HCT116 (cell line): ENCODE results near the gene TRIB2. TPM values are rescaled to one million over a fixed set of nuclear protein-coding genes. Genes with fewer than 3 reads are reported as not detected.

ENCODE experiments used
- ATAC-seq: fragments of 200-7000 bp; cut with Tn5 transposase; 2 replicates; pipeline ENCODE4 v1.9.1; 2020; ENCODE audit warnings: mild to moderate bottlenecking, moderate library complexity
- BruUV-seq: library from RNA; stranded (reverse); fragments of 400-500 nt; replicated peaks from 2 replicates; lab custom pipeline; 2021; lab: Mats Ljungman, UMichigan
- CTCF ChIA-PET: fragments of 300-600 bp; sonication (Branson Sonifier 250); formaldehyde crosslinking; loops from one replicate; lab custom pipeline; 2021; ENCODE audit warnings: antibody characterized with exemption; lab: Charles Lee
- POLR2A ChIA-PET: fragments of 300-600, 350-600 bp; sonication (Branson Sonifier 250); formaldehyde crosslinking; loops from one replicate; lab custom pipeline; 2021; ENCODE audit warnings: antibody characterized with exemption; lab: Charles Lee
- RAD21 ChIA-PET, 2 experiments: fragments of 300-600 bp; sonication (Branson Sonifier 250); formaldehyde crosslinking; loops; one replicate each; lab custom pipeline; 2023; ENCODE audit warnings: low total read pairs in 2 of 2; ENCODE audit not compliant: uncharacterized antibody in 2 of 2, unreplicated experiment in 2 of 2, low non-redundant PET in 1 of 2; lab: Charles Lee
- DNase-seq: peaks from one replicate; pipeline ENCODE4 v3.0.0-alpha.2; 2010; ENCODE audit warnings: low read depth, low spot score
- H2AFZ ChIP-seq: fragments of 200-600 bp; shearing (Covaris generic), sonication (generic); 2 replicates; pipeline ENCODE4 v1.6.1; 2017; ENCODE audit warnings: low read depth, mixed run types, mixed read lengths, antibody characterized with exemption, low read length; ENCODE audit not compliant: poor library complexity, severe bottlenecking
- H3K27ac ChIP-seq: 2 replicates; pipeline ENCODE4 v1.5.1; 2012; ENCODE audit warnings: low read depth, low read length
- H3K27me3 ChIP-seq: fragments of 200-600 bp; sonication (generic); 2 replicates; pipeline ENCODE4 v1.6.1; 2016; ENCODE audit warnings: mixed run types, low read length, mixed read lengths; ENCODE audit not compliant: insufficient read depth
- H3K36me3 ChIP-seq, 2 experiments: fragments of 200-500 bp in 1 of 2; fragments of 200-600 bp in 1 of 2; sonication (Bioruptor generic) in 1 of 2; sonication (generic) in 1 of 2; 2 replicates each; pipeline versions ENCODE4 v1.5.1 to v1.6.1; 2014 to 2016; ENCODE audit warnings: low read length in 2 of 2, inconsistent platforms in 1 of 2, mixed read lengths in 1 of 2, mixed run types in 1 of 2; ENCODE audit not compliant: insufficient read depth in 2 of 2, control insufficient read depth in 1 of 2
- H3K4me1 ChIP-seq, 2 experiments: fragments of 200-600 bp in 1 of 2; sonication (generic) in 1 of 2; 2 replicates each; pipeline versions ENCODE4 v1.5.1 to v1.6.1; 2012 to 2017; ENCODE audit warnings: low read length in 2 of 2, inconsistent platforms in 1 of 2, mild to moderate bottlenecking in 1 of 2, mixed read lengths in 1 of 2, mixed run types in 1 of 2, moderate library complexity in 1 of 2; ENCODE audit not compliant: insufficient read depth in 2 of 2, control insufficient read depth in 1 of 2
- H3K4me2 ChIP-seq: fragments of 200-600 bp; sonication (generic); 2 replicates; pipeline ENCODE4 v1.6.1; 2017; ENCODE audit warnings: mixed run types, low read length, mixed read lengths
- H3K4me3 ChIP-seq, 2 experiments: fragments of 200-600 bp in 1 of 2; sonication (generic) in 1 of 2; replicated peaks in 1 of 2; 2 replicates each; pipeline ENCODE4 v1.5.1; 2011 to 2016; ENCODE audit warnings: low read length in 2 of 2, control low read depth in 1 of 2, low read depth in 1 of 2, mild to moderate bottlenecking in 1 of 2, mixed read lengths in 1 of 2, mixed run types in 1 of 2
- H3K79me2 ChIP-seq: fragments of 200-600 bp; sonication (generic); 2 replicates; pipeline ENCODE4 v1.6.1; 2017; ENCODE audit warnings: mild to moderate bottlenecking, mixed run types, low read length, moderate library complexity, mixed read lengths; ENCODE audit not compliant: insufficient read depth
- H3K9ac ChIP-seq: fragments of 200-600 bp; sonication (generic); 2 replicates; pipeline ENCODE4 v1.6.1; 2016; ENCODE audit warnings: low read length, mixed read lengths
- H3K9me2 ChIP-seq: fragments of 200-600 bp; sonication (generic), shearing (Covaris generic); 2 replicates; pipeline ENCODE4 v1.6.1; 2017; ENCODE audit warnings: mixed run types, mild to moderate bottlenecking, moderate library complexity; ENCODE audit not compliant: insufficient read depth
- H3K9me3 ChIP-seq, 2 experiments: fragments of 200-500 bp in 1 of 2; fragments of 200-600 bp in 1 of 2; sonication (Bioruptor generic) in 1 of 2; sonication (generic) in 1 of 2; 2 replicates each; pipeline ENCODE4 v1.6.1; 2014 to 2017; ENCODE audit warnings: low read length in 2 of 2, mixed read lengths in 2 of 2, inconsistent platforms in 1 of 2, low read depth in 1 of 2, mild to moderate bottlenecking in 1 of 2, mixed run types in 1 of 2, moderate library complexity in 1 of 2; ENCODE audit not compliant: control insufficient read depth in 1 of 2, insufficient read depth in 1 of 2
- H4K20me1 ChIP-seq: fragments of 200-600 bp; sonication (generic), shearing (Covaris generic); 2 replicates; pipeline ENCODE4 v1.6.1; 2017; ENCODE audit warnings: mixed run types, mild to moderate bottlenecking, moderate library complexity; ENCODE audit not compliant: insufficient read depth
- FOSL1 ChIP-seq: IDR thresholded peaks from 2 replicates; pipeline ENCODE4 v1.6.1; 2012; ENCODE audit warnings: low read depth
- JUND ChIP-seq: IDR thresholded peaks from 2 replicates; pipeline ENCODE4 v1.6.1; 2012
- REST ChIP-seq: IDR thresholded peaks from 2 replicates; pipeline ENCODE4 v1.6.1; 2012; ENCODE audit warnings: low read depth
- SIN3A ChIP-seq: IDR thresholded peaks from 2 replicates; pipeline ENCODE4 v1.6.1; 2012; ENCODE audit warnings: low read depth
- SP1 ChIP-seq: IDR thresholded peaks from 2 replicates; pipeline ENCODE4 v1.6.1; 2012; ENCODE audit warnings: low read depth
- intact Hi-C: fragments of 100-400 bp; cut with micrococcal nuclease; formaldehyde crosslinking; loops from 2 replicates; pipeline ENCODE4 v1.10.0; 2022
- total RNA-seq: library from RNA; stranded (reverse); gene quantifications from one replicate; pipeline ENCODE4 v1.2.1, GENCODE V29; 2021; ENCODE audit not compliant: unreplicated experiment
- TF ChIP-seq, protein P1 (sequence below): IDR thresholded peaks from 2 replicates; pipeline ENCODE4 v1.6.1; 2012
- TF ChIP-seq, protein P2 (sequence below), 3 experiments: fragments of 200-600 bp in 1 of 3; sonication (generic) in 1 of 3; IDR thresholded peaks in 2 of 3; conservative IDR thresholded peaks in 1 of 3; 2 replicates each; pipeline ENCODE4 v1.5.1; 2012 to 2017; ENCODE audit warnings: low read depth in 2 of 3, low read length in 2 of 3, antibody characterized with exemption in 1 of 3, borderline replicate concordance in 1 of 3, control low read depth in 1 of 3, mild to moderate bottlenecking in 1 of 3, mixed read lengths in 1 of 3, mixed run types in 1 of 3, moderate library complexity in 1 of 3; ENCODE audit not compliant: insufficient read depth in 1 of 3

The TRIB2 gene
- total RNA-seq, 1 experiment from 2014 or later: 12.4 TPM

DNA sequence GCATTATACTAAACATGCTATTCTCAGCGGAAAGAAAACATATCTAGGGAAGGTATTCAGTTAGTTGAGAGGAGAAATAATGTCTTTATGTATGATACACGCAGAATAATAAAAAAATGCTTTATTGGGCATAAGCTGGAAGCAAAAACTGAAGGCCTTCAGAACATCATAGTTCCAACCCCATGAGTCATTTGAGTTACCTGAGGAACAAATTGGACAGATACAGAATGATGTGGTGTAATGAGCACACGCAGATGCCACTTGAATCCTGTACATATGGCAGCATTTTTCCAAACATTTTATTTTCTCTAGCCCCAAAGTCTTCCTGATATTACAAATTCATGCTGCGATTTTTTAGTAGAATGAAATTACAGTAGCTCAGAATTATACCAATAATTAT, 23.2 kb upstream of the TRIB2 start:
- H2AFZ ChIP-seq: no peak overlapping the region
- no peaks in the 10 kb centered on the region for H3K79me2 ChIP-seq
- H3K9me3 ChIP-seq: no peaks in the 10 kb centered on the region; a peak in 1 of 4 replicates
- no peak overlapping the region for H3K9ac ChIP-seq
- RAD21 ChIA-PET: no interaction called here
- no peak overlapping the region for H3K4me3 ChIP-seq
- TF ChIP-seq REST (no peak), SP1 (no peak), SIN3A (no peak), JUND (no peak), FOSL1 (no peak)
- TF ChIP-seq, protein P1, sequence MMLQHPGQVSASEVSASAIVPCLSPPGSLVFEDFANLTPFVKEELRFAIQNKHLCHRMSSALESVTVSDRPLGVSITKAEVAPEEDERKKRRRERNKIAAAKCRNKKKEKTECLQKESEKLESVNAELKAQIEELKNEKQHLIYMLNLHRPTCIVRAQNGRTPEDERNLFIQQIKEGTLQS: no peak
- TF ChIP-seq, protein P2, sequence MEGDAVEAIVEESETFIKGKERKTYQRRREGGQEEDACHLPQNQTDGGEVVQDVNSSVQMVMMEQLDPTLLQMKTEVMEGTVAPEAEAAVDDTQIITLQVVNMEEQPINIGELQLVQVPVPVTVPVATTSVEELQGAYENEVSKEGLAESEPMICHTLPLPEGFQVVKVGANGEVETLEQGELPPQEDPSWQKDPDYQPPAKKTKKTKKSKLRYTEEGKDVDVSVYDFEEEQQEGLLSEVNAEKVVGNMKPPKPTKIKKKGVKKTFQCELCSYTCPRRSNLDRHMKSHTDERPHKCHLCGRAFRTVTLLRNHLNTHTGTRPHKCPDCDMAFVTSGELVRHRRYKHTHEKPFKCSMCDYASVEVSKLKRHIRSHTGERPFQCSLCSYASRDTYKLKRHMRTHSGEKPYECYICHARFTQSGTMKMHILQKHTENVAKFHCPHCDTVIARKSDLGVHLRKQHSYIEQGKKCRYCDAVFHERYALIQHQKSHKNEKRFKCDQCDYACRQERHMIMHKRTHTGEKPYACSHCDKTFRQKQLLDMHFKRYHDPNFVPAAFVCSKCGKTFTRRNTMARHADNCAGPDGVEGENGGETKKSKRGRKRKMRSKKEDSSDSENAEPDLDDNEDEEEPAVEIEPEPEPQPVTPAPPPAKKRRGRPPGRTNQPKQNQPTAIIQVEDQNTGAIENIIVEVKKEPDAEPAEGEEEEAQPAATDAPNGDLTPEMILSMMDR (IDR thresholded peaks at IDR 0.05 in 2 of 3, conservative IDR thresholded peaks at IDR 0.05 in 1 of 3; ENCODE audit: borderline replicate concordance in 1 of 3, insufficient read depth in 1 of 3, low read depth in 2 of 3, low read length in 2 of 3): no peak
- no peak overlapping the region for H3K4me2 ChIP-seq
- POLR2A ChIA-PET: no interaction called here
- H4K20me1 ChIP-seq: no peaks in the 10 kb centered on the region
- BruUV-seq: no TSS peak
- intact Hi-C loops: no loop called here
- no peaks in the 10 kb centered on the region for H3K4me1 ChIP-seq
- CTCF ChIA-PET: no interaction called here
- ATAC-seq (no peak), DNase-seq (no peak)
- no peaks in the 10 kb centered on the region for H3K36me3 ChIP-seq
- no peak overlapping the region for H3K27ac ChIP-seq
- no peaks in the 10 kb centered on the region for H3K27me3 ChIP-seq
- no peaks in the 10 kb centered on the region for H3K9me2 ChIP-seq
